ENCODE data around the gene NCAPH2. TPM values are rescaled to one million over a fixed set of nuclear protein-coding genes. Genes with fewer than 3 reads are reported as not detected.

Gene NCAPH2
- total and polyA plus RNA-seq, 2 experiments from 2014 or later, result 28.6 to 61.0 TPM

GRCh38 chr22:50505276-50505775, 2.7 kb upstream of the NCAPH2 start:
- H3K36me3 ChIP-seq (ENCODE audit: low read depth), result no peaks in the 10 kb centered on the region
- no peak overlapping the region for H3K4me3 ChIP-seq
- H3K9ac ChIP-seq, result no peak overlapping the region
- in situ Hi-C loops (cut with MboI), result no loop called here
- WGBS, 2 experiments (ENCODE audit: low coverage in 1 of 2, low lambda C conversion rate in 2 of 2, missing lambda C conversion rate in 2 of 2), result 88 to 91% methylated on average over 14 of the region's 14 CpGs
- DNase-seq, result no peak
- no peaks in the 10 kb centered on the region for H3K9me3 ChIP-seq (ENCODE audit: low read depth)
- H3F3A ChIP-seq (ENCODE audit: insufficient read depth), result peaks cover 10% of the 10 kb centered on the region; the same call in 1 of the 2 replicates
- no peaks in the 10 kb centered on the region for H4K20me1 ChIP-seq (ENCODE audit: insufficient read depth)
- H3K9me2 ChIP-seq (ENCODE audit: insufficient read depth), result no peaks in the 10 kb centered on the region
- H3K27ac ChIP-seq, result no peak overlapping the region
- H3K4me1 ChIP-seq (ENCODE audit: insufficient read depth), result peaks cover 10% of the 10 kb centered on the region
- H3K79me2 ChIP-seq (ENCODE audit: insufficient read depth), result peaks cover 51% of the 10 kb centered on the region
- no peak overlapping the region for H3K4me2 ChIP-seq (ENCODE audit: unreplicated experiment)
- TF ChIP-seq EZH2 (IDR thresholded peaks at IDR 0.05; ENCODE audit: insufficient read depth, poor library complexity, severe bottlenecking) (no peak), EZH2phosphoT487 (IDR thresholded peaks at IDR 0.05; ENCODE audit: insufficient read depth, low read depth) (no peak)
- H3K27me3 ChIP-seq (replicated peaks; ENCODE audit: insufficient read depth), result no peaks in the 10 kb centered on the region
- H2AFZ ChIP-seq, result no peak overlapping the region

- Histone ChIP-seq H3K4me1 (ENCODE audit: insufficient read depth) (peaks cover 10% of the 10 kb centered on the region), H3K79me2 (ENCODE audit: insufficient read depth) (peaks cover 58% of the 10 kb centered on the region), H4K20me1 (ENCODE audit: insufficient read depth) (no peaks in the 10 kb centered on the region), H2AFZ (no peak overlapping the region), H3K27me3 (replicated peaks; ENCODE audit: insufficient read depth) (no peaks in the 10 kb centered on the region), H3K9me3 (ENCODE audit: low read depth) (no peaks in the 10 kb centered on the region), H3K4me2 (ENCODE audit: unreplicated experiment) (peak overlapping the region; percentile 86), H3F3A (ENCODE audit: insufficient read depth) (peaks cover 10% of the 10 kb centered on the region; the same call in 1 of the 2 replicates), H3K4me3 (peak overlapping the region; percentile 94), H3K36me3 (ENCODE audit: low read depth) (no peaks in the 10 kb centered on the region), H3K27ac (no peak overlapping the region), H3K9ac (peak overlapping the region; percentile 97), H3K9me2 (ENCODE audit: insufficient read depth) (no peaks in the 10 kb centered on the region)
- WGBS, 2 experiments (ENCODE audit: low coverage in 1 of 2, low lambda C conversion rate in 2 of 2, missing lambda C conversion rate in 2 of 2), result 87 to 88% methylated on average over 38 to 41 of the region's 41 CpGs
- no peak for DNase-seq
- TF ChIP-seq EZH2 (IDR thresholded peaks at IDR 0.05; ENCODE audit: insufficient read depth, poor library complexity, severe bottlenecking), result no peak
- no peak for TF ChIP-seq EZH2phosphoT487 (IDR thresholded peaks at IDR 0.05; ENCODE audit: insufficient read depth, low read depth)
- in situ Hi-C loops (cut with MboI), result no loop called here
Measured at GRCh38 chr22:50505776-50506610, 2.0 kb upstream of the NCAPH2 start.

- H3K36me3 ChIP-seq (ENCODE audit: low read depth), result no peaks in the 10 kb centered on the region
- H2AFZ ChIP-seq, result peak overlapping the region; percentile 66
- in situ Hi-C loops (cut with MboI), result no loop called here
- no peaks in the 10 kb centered on the region for H3K9me3 ChIP-seq (ENCODE audit: low read depth)
- H3K4me2 ChIP-seq (ENCODE audit: unreplicated experiment), result peak overlapping the region; percentile 86
- peak; percentile 55 for DNase-seq
- peaks cover 66% of the 10 kb centered on the region for H3K79me2 ChIP-seq (ENCODE audit: insufficient read depth)
- no peaks in the 10 kb centered on the region for H3K9me2 ChIP-seq (ENCODE audit: insufficient read depth)
- H4K20me1 ChIP-seq (ENCODE audit: insufficient read depth), result no peaks in the 10 kb centered on the region
- peaks cover 10% of the 10 kb centered on the region for H3K4me1 ChIP-seq (ENCODE audit: insufficient read depth)
- H3K4me3 ChIP-seq, result peak overlapping the region; percentile 94
- peak overlapping the region; percentile 73 for H3K27ac ChIP-seq
- WGBS, 2 experiments (ENCODE audit: low coverage in 1 of 2, low lambda C conversion rate in 2 of 2, missing lambda C conversion rate in 2 of 2), result 11 to 20% methylated on average over 15 to 19 of the region's 21 CpGs
- no peaks in the 10 kb centered on the region for H3K27me3 ChIP-seq (replicated peaks; ENCODE audit: insufficient read depth)
- peaks cover 10% of the 10 kb centered on the region; the same call in 1 of the 2 replicates for H3F3A ChIP-seq (ENCODE audit: insufficient read depth)
- H3K9ac ChIP-seq, result peak overlapping the region; percentile 97
- TF ChIP-seq EZH2phosphoT487 (IDR thresholded peaks at IDR 0.05; ENCODE audit: insufficient read depth, low read depth) (no peak), EZH2 (IDR thresholded peaks at IDR 0.05; ENCODE audit: insufficient read depth, poor library complexity, severe bottlenecking) (no peak)
Measured at GRCh38 chr22:50506611-50507420, 1.2 kb upstream of the NCAPH2 start.

GRCh38 chr22:50507421-50507990, 518 bp upstream of the NCAPH2 start, which contains the start of gene LMF2:
Gene LMF2, minus strand, starts transcription at chr22:50507702. Its CDS starts 27 bp downstream, at chr22:50507675.
- Histone ChIP-seq H3F3A (ENCODE audit: insufficient read depth) (peaks cover 10% of the 10 kb centered on the region; the same call in 1 of the 2 replicates), H3K27me3 (replicated peaks; ENCODE audit: insufficient read depth) (no peaks in the 10 kb centered on the region), H3K4me1 (ENCODE audit: insufficient read depth) (peaks cover 10% of the 10 kb centered on the region), H3K9me3 (ENCODE audit: low read depth) (no peaks in the 10 kb centered on the region), H3K27ac (peak within 1 kb of the TSS; percentile 78), H3K9ac (peak within 1 kb of the TSS; percentile 97), H3K36me3 (ENCODE audit: low read depth) (no peaks in the 10 kb centered on the region), H3K79me2 (ENCODE audit: insufficient read depth) (peaks cover 73% of the 10 kb centered on the region), H2AFZ (peak within 1 kb of the TSS; percentile 75), H3K4me2 (ENCODE audit: unreplicated experiment) (peak within 1 kb of the TSS; percentile 100), H3K9me2 (ENCODE audit: insufficient read depth) (no peaks in the 10 kb centered on the region), H4K20me1 (ENCODE audit: insufficient read depth) (no peaks in the 10 kb centered on the region; the same call in 1 of the 2 replicates), H3K4me3 (peak within 1 kb of the TSS; percentile 94)
- WGBS, 2 experiments (ENCODE audit: low coverage in 1 of 2, low lambda C conversion rate in 2 of 2, missing lambda C conversion rate in 2 of 2), result 1 to 2% methylated on average over 16 to 57 of the region's 62 CpGs
- TF ChIP-seq EZH2 (IDR thresholded peaks at IDR 0.05; ENCODE audit: insufficient read depth, poor library complexity, severe bottlenecking) (no peak), EZH2phosphoT487 (IDR thresholded peaks at IDR 0.05; ENCODE audit: insufficient read depth, low read depth) (no peak)
- in situ Hi-C loops (cut with MboI), result no loop called here
- peak; percentile 94 for DNase-seq

Measured in GM23248 (cell line).